Tibial nerve (tissue), 4 donors: Measurements from ENCODE around the gene GIMAP4. TPM values are rescaled to one million over a fixed set of nuclear protein-coding genes. Genes with fewer than 3 reads are reported as not detected.

Experiments used
- DNase-seq, 2 donors: peaks; one replicate each; pipeline ENCODE4 v3.0.0-alpha.2; 2019; ENCODE audit warnings: low spot score in 2 of 2
- H3K27ac ChIP-seq, 4 donors: fragments of 200-600 bp; sonication (generic) in 3 of 4; one replicate each; pipeline ENCODE4 v1.5.1; 2017 to 2019; ENCODE audit warnings: mild to moderate bottlenecking in 1 of 4
- H3K27me3 ChIP-seq, 2 donors: fragments of 200-600 bp; sonication (generic) in 1 of 2; one replicate each; pipeline versions ENCODE4 v1.5.1 to v1.6.0; 2017 to 2019
- H3K36me3 ChIP-seq, 3 donors: fragments of 200-600 bp; sonication (generic); one replicate each; pipeline ENCODE4 v1.5.1; 2018 to 2019
- H3K4me1 ChIP-seq, 4 donors: fragments of 200-600 bp; sonication (generic) in 3 of 4; one replicate each; pipeline ENCODE4 v1.5.1; 2017 to 2019
- H3K4me3 ChIP-seq, 4 donors: fragments of 200-600 bp; sonication (generic) in 3 of 4; one replicate each; pipeline ENCODE4 v1.5.1; 2017 to 2019; ENCODE audit warnings: mild to moderate bottlenecking in 1 of 4, moderate library complexity in 1 of 4
- H3K9me3 ChIP-seq, 4 donors: fragments of 200-600 bp; sonication (generic) in 3 of 4; one replicate each; pipeline ENCODE4 v1.5.1; 2017 to 2019
- CTCF ChIP-seq, 5 experiments: fragments of 200-600 bp in 3 of 5; fragments of 450-650 bp in 2 of 5; sonication (generic) in 3 of 5; IDR thresholded peaks; one replicate each; pipeline ENCODE4 v1.5.1; 2016 to 2019; ENCODE audit warnings: antibody characterized with exemption in 5 of 5, mild to moderate bottlenecking in 3 of 5, moderate library complexity in 2 of 5
- EP300 ChIP-seq, 2 donors: sonication (generic); formaldehyde crosslinking; IDR thresholded peaks; one replicate each; pipeline ENCODE4 v1.6.1; 2017; ENCODE audit warnings: antibody characterized with exemption in 2 of 2, mild to moderate bottlenecking in 1 of 2
- POLR2A ChIP-seq, 2 donors: fragments of 450-650 bp; IDR thresholded peaks; one replicate each; pipeline ENCODE4 v1.6.1; 2017; ENCODE audit warnings: antibody characterized with exemption in 2 of 2, mild to moderate bottlenecking in 2 of 2, moderate library complexity in 2 of 2
- WGBS, 2 donors: methylation state at CpG; one replicate each; pipeline ENCODE4 v1.1.5; 2018; 5-methylcytosine and 5-hydroxymethylcytosine counted together
- total RNA-seq, 4 donors: library from RNA; depleted of rRNA; stranded (reverse); fragments of >200 nt; gene quantifications; one replicate each; pipeline ENCODE4 v1.1.0, GENCODE V29; 2016

Gene GIMAP4
- total RNA-seq, 4 donors from 2014 or later: 19.5 to 44.1 (median 31.8) TPM

GRCh38 chr7:150564566-150564965 lies 2.6 kb upstream of the GIMAP4 start:
- H3K27ac ChIP-seq: no peak overlapping the region
- no peak for TF ChIP-seq EP300 (IDR thresholded peaks at IDR 0.05)
- no peak for TF ChIP-seq POLR2A (IDR thresholded peaks at IDR 0.05)
- no peak for TF ChIP-seq CTCF (IDR thresholded peaks at IDR 0.05)
- WGBS, 2 donors: 50 to 51% methylated on average over 3 of the region's 3 CpGs

GRCh38 chr7:150565239-150565638 lies 2.0 kb upstream of the GIMAP4 start:
- no peak for DNase-seq
- Histone ChIP-seq H3K9me3 (peaks cover 0 to 9% (median 0%) of the 10 kb centered on the region in 4 donors), H3K27me3 (no peaks in the 10 kb centered on the region), H3K4me1 (no peaks in the 10 kb centered on the region), H3K4me3 (no peak overlapping the region), H3K27ac (no peak overlapping the region), H3K36me3 (no peaks in the 10 kb centered on the region)
- 68 to 71% methylated on average over 7 of the region's 7 CpGs for WGBS, 2 donors
- TF ChIP-seq EP300 (IDR thresholded peaks at IDR 0.05) (no peak), CTCF (IDR thresholded peaks at IDR 0.05) (no peak), POLR2A (IDR thresholded peaks at IDR 0.05) (no peak)

More at GRCh38 chr7:150564566-150564965, 2.6 kb upstream of the GIMAP4 start:
- H3K4me1 ChIP-seq: no peaks in the 10 kb centered on the region
- H3K36me3 ChIP-seq: no peaks in the 10 kb centered on the region
- H3K9me3 ChIP-seq: peaks cover 0 to 16% (median 0%) of the 10 kb centered on the region in 4 donors
- DNase-seq: no peak
- H3K27me3 ChIP-seq: no peaks in the 10 kb centered on the region
- no peak overlapping the region for H3K4me3 ChIP-seq

- TF ChIP-seq CTCF (IDR thresholded peaks at IDR 0.05): no peak
- TF ChIP-seq EP300 (IDR thresholded peaks at IDR 0.05): no peak
- TF ChIP-seq POLR2A (IDR thresholded peaks at IDR 0.05): no peak
- Histone ChIP-seq H3K9me3 (peaks cover 0 to under 1% (median 0%) of the 10 kb centered on the region in 4 donors), H3K27ac (no peak overlapping the region), H3K27me3 (no peaks in the 10 kb centered on the region), H3K4me1 (no peaks in the 10 kb centered on the region), H3K4me3 (no peak overlapping the region), H3K36me3 (peaks cover 0 to 5% (median 0%) of the 10 kb centered on the region in 3 donors)
- WGBS, 2 donors: 67% methylated on average over 3 of the region's 3 CpGs
- no peak for DNase-seq
Observed at GRCh38 chr7:150566123-150566522, 1.1 kb upstream of the GIMAP4 start.

GRCh38 chr7:150566572-150566971 lies 618 bp upstream of the GIMAP4 start:
- Histone ChIP-seq H3K27me3 (no peaks in the 10 kb centered on the region), H3K9me3 (peaks cover 0 to 3% (median 0%) of the 10 kb centered on the region in 4 donors), H3K4me3 (no peak overlapping the region), H3K4me1 (no peaks in the 10 kb centered on the region), H3K27ac (no peak overlapping the region), H3K36me3 (peaks cover 0 to 10% (median 0%) of the 10 kb centered on the region in 3 donors)
- DNase-seq: no peak
- TF ChIP-seq CTCF (IDR thresholded peaks at IDR 0.05) (no peak), POLR2A (IDR thresholded peaks at IDR 0.05) (no peak), EP300 (IDR thresholded peaks at IDR 0.05) (no peak)
- 83 to 86% methylated on average over 1 of the region's 1 CpG for WGBS, 2 donors

- Histone ChIP-seq H3K27me3 (no peaks in the 10 kb centered on the region), H3K4me1 (no peaks in the 10 kb centered on the region), H3K27ac (peak overlapping the region in 3 of 4 donors; percentile 64 to 76 (median 76)), H3K36me3 (peaks cover 0 to 23% (median 0%) of the 10 kb centered on the region in 3 donors), H3K4me3 (peak overlapping the region; percentile 8 to 50 (median 32)), H3K9me3 (peaks cover 0 to 5% (median 0%) of the 10 kb centered on the region in 4 donors)
- no peak for DNase-seq
- TF ChIP-seq EP300 (IDR thresholded peaks at IDR 0.05) (no peak), CTCF (IDR thresholded peaks at IDR 0.05) (no peak), POLR2A (IDR thresholded peaks at IDR 0.05) (no peak)
- WGBS, 2 donors: 44 to 70% methylated on average over 3 of the region's 3 CpGs
Observed at GRCh38 chr7:150567871-150568301, 696 bp downstream of the GIMAP4 start.
